Measurements from ENCODE around the gene DNAJB5.

DNA sequence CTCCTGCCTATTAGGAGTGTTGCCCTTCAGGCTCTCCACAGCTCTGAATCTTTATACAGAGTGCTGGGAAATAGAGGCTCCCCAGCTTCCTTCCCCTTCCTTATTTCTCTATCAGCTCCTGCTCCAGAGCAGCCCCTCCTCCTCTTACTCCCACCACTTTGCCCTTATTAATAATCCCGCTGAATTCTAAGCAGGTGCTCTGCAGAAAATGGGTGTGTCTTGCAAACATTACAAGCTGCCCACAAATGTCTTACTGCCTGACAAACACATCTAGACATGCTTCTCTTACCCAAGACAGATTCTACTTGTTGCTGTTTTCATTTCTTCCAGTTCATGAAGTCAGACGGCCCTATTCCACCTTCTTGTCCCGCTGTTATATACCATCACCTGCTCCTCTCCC lies 25.1 kb upstream of the DNAJB5 start:
- TF ChIP-seq NCOA2 (IDR thresholded peaks at IDR 0.05; ENCODE audit: partially characterized antibody in 2 of 2) = no peak
- TF ChIP-seq, protein P1, sequence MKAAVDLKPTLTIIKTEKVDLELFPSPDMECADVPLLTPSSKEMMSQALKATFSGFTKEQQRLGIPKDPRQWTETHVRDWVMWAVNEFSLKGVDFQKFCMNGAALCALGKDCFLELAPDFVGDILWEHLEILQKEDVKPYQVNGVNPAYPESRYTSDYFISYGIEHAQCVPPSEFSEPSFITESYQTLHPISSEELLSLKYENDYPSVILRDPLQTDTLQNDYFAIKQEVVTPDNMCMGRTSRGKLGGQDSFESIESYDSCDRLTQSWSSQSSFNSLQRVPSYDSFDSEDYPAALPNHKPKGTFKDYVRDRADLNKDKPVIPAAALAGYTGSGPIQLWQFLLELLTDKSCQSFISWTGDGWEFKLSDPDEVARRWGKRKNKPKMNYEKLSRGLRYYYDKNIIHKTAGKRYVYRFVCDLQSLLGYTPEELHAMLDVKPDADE (conservative IDR thresholded peaks at IDR 0.05; ENCODE audit: control insufficient read depth, low read depth, low read length) = no peak
- no peak for TF ChIP-seq MYNN (IDR thresholded peaks at IDR 0.05)
- no peak for TF ChIP-seq MYNN (CRISPR knock-in tag; IDR thresholded peaks at IDR 0.05)
- TF ChIP-seq NR1H2 (CRISPR knock-in tag; IDR thresholded peaks at IDR 0.05) = no peak
